GM13976 (cell line): ENCODE results near the gene CCDC136.

ENCODE experiments used
- DNase-seq: peaks from one replicate; pipeline ENCODE4 v3.0.0; 2012; ENCODE audit warnings: low spot score
- CTCF ChIP-seq: IDR thresholded peaks from 2 replicates; pipeline ENCODE4 v1.5.1; 2012; ENCODE audit warnings: borderline replicate concordance, mild to moderate bottlenecking; ENCODE audit not compliant: insufficient read depth; ENCODE audit errors: extremely low read depth, missing control alignments, control extremely low read depth
- in situ Hi-C: fragments of 300-500 bp; cut with MboI; formaldehyde crosslinking; loops from one replicate; pipeline ENCODE4 v1.12.0; 2022; ENCODE audit warnings: low sequenced_read_pairs, mixed read lengths, inconsistent platforms; ENCODE audit not compliant: unreplicated experiment

Gene CCDC136

DNA sequence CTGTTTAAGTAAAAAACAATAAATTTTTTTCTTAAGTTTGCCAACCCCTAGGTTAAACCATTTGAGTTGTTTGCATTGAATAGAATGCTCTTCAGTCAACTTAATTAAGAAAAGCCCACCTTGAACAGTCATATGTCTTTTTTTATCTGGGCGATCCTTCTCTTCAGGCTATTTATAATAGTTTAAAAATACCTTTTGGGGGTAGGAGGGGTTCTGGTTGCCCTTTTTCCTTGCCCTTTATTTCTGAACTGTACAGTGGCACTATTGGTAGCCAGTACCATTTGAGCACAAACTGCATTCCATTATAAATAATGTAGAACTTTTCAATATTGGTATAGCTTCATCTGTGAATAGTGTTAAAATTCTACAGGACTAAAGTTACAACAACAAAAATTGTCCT, 39.5 kb upstream of the CCDC136 start:
- no peak for DNase-seq
- TF ChIP-seq CTCF, result no peak
- in situ Hi-C loops, result no loop called here

DNA sequence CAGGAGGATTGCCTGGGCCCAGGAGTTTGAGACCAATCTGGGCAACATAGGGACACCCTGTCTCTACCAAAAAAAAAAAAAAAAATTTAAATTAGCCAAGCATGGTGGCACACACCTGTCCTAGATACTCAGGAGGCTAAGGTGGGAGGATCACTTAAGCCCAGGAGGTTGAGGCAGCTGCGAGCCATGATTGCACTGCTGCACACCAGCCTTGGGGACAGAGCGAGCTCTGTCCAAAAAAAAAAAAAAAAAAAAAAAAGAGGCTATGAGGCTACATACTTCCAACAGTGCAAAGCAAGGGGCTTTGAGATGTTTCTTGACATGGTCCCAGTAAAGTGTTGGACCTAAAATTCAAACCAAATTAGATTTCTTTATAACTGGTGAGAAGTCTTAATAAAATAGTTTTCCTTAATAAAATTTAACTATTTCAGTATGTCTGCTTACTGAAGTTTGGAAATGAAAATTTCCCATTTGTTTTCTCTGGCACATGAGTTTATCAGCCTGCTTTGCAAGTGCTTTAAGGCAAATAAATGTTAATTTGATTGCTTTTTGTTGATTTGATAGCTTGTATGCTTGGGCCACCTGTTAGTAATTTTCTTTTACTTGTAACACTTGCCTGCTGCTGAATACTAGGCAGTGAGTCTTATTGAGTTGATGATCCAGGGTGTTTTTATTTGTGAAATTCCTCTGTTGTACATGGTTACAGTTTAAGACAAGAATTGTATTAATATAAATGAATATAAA, 36.5 kb upstream of the CCDC136 start:
- in situ Hi-C loops, result no loop called here
- TF ChIP-seq CTCF, result no peak
- no peak for DNase-seq

DNA sequence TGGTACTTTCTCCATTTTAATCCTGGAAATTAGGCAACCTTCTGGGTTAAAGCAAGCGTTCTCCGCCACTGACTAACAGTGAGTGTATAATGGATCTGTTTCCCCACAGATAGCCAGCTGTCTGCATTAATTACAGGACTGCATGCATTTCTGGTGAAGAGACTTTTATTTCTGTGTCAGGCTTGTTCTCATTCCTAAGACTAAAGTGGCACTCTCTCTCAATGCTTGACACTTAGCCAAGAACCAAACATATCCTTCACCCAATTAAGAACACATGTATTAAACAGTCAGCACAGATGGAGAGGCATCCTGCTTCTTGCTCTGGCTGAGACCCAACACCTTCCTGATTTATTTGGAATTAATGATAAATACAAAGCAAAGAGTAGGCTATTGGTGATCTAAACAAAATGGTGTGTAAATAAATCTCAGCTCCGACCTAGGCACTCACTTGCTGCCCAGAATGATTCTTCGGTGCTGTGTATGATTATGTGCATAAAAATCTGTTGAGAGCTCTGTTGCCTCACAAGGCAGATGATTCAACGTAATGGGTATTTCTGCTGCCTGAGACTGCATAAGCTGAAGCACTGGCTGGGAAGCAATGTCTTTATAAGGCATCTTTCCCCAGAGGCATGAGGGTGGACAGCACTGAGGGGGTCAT, 35.8 kb upstream of the CCDC136 start:
- in situ Hi-C loops, result no loop called here

GRCh38 chr7:128757203-128757602, 34.6 kb upstream of the CCDC136 start:
- no peak for DNase-seq
- no peak for TF ChIP-seq CTCF
- in situ Hi-C loops, result no loop called here

More for the DNA sequence above, 35.8 kb upstream of the CCDC136 start:
- no peak for DNase-seq
- TF ChIP-seq CTCF, result no peak

DNA sequence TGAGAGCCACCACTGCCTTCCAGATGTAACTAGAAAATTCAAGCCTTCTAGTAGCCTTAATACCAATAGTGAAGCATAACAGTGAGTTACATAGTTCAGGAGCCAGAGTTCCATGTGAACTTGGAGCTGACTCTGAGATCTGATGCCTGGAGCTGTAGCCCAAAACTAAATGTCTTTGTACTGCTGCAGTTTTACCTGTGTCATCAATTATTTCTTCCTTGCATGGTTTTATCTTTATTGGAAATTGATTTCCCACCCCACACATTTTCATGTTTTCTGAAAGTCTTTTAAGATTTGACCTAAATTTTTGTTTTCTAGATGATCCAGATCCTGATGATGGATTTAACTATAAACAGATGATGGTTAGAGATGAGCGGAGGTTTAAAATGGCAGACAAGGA, 33.2 kb upstream of the CCDC136 start:
- in situ Hi-C loops, result no loop called here
- DNase-seq, result no peak
- no peak for TF ChIP-seq CTCF

DNA sequence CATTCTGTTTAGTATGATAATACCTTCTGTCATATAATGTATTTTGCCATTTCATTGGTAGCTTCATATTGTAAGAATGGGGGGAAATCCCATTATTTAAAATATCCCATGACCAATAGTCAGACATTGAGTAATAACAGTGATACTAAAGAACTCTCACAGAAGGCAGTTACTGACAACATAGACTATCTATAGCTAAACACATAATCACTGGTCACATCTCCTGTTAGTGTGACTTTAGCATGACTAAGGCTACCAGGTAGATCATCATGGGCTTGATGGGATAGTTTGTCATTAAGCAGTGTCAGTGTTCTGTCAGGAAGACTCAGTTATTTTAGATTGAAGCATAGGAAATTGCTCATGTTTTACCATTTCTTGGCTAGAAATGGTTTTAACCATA, 32.5 kb upstream of the CCDC136 start:
- no peak for DNase-seq
- TF ChIP-seq CTCF, result no peak
- in situ Hi-C loops, result no loop called here

DNA sequence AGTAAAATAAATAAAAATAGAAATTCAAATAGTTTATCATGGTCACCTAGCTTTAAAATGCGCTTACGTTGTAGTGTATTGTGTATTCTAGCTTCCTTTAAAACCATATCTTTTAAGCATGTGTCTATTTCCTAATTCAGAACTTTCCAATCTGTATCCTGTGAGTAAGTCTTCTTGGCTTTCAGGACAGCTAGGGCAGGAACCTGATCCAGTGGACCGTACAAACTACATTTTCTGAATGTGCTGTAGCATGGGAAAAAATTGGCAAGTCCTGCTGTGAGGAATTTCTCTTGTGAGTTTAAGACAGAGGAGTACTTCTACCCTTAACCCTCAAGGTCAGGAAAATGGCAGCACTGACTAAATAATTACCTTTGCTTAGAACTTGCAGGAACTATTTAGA, 28.2 kb upstream of the CCDC136 start:
- in situ Hi-C loops, result no loop called here
- no peak for TF ChIP-seq CTCF

More for the DNA sequence above, 28.2 kb upstream of the CCDC136 start:
- DNase-seq, result no peak
